Muscle of leg (tissue), 11 donors: Measurements from ENCODE around the gene PTPRN2. TPM values are rescaled to one million over a fixed set of nuclear protein-coding genes. Genes with fewer than 3 reads are reported as not detected.

Experiments
- DNase-seq: peaks from one replicate; pipeline ENCODE4 v3.0.0; 2013
- H3K27ac ChIP-seq: one replicate; pipeline ENCODE4 v1.5.1; 2013; ENCODE audit warnings: mild to moderate bottlenecking, low read length, control low read depth
- H3K27me3 ChIP-seq: one replicate; pipeline ENCODE4 v1.6.1; 2013; ENCODE audit warnings: low read length; ENCODE audit not compliant: control insufficient read depth, insufficient read depth
- H3K36me3 ChIP-seq: one replicate; pipeline ENCODE4 v1.6.1; 2013; ENCODE audit warnings: low read length; ENCODE audit not compliant: control insufficient read depth, insufficient read depth
- H3K4me1 ChIP-seq: one replicate; pipeline ENCODE4 v1.6.1; 2013; ENCODE audit warnings: low read length; ENCODE audit not compliant: control insufficient read depth, insufficient read depth
- H3K4me3 ChIP-seq: one replicate; pipeline ENCODE4 v1.5.1; 2013; ENCODE audit warnings: low read length, control low read depth
- H3K9me3 ChIP-seq: replicated peaks from 2 replicates; pipeline ENCODE4 v1.6.1; 2013; ENCODE audit warnings: low read depth, low read length; ENCODE audit not compliant: control insufficient read depth
- WGBS: methylation state at CpG from one replicate; pipeline ENCODE4 v1.1.5; 2013; ENCODE audit warnings: missing lambda C conversion rate; ENCODE audit not compliant: insufficient coverage; 5-methylcytosine and 5-hydroxymethylcytosine counted together
- polyA plus RNA-seq, 8 donors: library from polyadenylated mRNA; unstranded; fragments of 120-200 nt; gene quantifications; one replicate each; pipeline versions ENCODE4 v1.2.1 to v1.2.3, GENCODE V29; 2013; ENCODE audit warnings: inconsistent platforms in 1 of 8, low replicate concordance in 1 of 8; ENCODE audit not compliant: insufficient read length in 8 of 8, insufficient read depth in 1 of 8
- total RNA-seq: library from RNA; stranded (reverse); fragments of 120-200 nt; gene quantifications from one replicate; pipeline ENCODE4 v1.2.4, GENCODE V29; 2013

Gene PTPRN2
- total and polyA plus RNA-seq, 9 donors, result 1.4 to 2.9 (median 2.3) TPM

DNA sequence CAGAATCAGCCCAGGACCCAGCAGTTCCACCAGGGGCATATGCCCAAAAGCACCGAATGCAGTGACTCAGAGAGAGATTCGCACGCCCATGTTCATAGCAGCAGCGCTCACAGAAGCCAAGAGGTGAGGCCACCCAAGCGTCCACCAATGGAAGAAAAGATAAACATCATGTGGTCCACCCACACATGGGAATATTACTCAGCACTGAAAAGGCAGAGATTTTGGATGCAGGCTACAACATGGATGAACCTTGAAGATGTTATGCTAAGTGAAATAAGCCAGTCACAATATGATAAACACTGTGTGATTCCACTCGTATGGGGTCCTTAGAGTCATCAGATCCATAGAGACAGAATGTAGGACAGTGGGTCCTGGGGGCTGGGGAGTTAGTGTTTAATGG lies 823.4 kb downstream of the PTPRN2 start:
- 94% methylated on average over 5 of the region's 6 CpGs for WGBS
- Histone ChIP-seq H3K9me3 (no peaks in the 10 kb centered on the region), H3K4me3 (no peak overlapping the region), H3K36me3 (no peaks in the 10 kb centered on the region), H3K4me1 (no peaks in the 10 kb centered on the region), H3K27me3 (peaks cover 9% of the 10 kb centered on the region), H3K27ac (no peak overlapping the region)
- no peak for DNase-seq

DNA sequence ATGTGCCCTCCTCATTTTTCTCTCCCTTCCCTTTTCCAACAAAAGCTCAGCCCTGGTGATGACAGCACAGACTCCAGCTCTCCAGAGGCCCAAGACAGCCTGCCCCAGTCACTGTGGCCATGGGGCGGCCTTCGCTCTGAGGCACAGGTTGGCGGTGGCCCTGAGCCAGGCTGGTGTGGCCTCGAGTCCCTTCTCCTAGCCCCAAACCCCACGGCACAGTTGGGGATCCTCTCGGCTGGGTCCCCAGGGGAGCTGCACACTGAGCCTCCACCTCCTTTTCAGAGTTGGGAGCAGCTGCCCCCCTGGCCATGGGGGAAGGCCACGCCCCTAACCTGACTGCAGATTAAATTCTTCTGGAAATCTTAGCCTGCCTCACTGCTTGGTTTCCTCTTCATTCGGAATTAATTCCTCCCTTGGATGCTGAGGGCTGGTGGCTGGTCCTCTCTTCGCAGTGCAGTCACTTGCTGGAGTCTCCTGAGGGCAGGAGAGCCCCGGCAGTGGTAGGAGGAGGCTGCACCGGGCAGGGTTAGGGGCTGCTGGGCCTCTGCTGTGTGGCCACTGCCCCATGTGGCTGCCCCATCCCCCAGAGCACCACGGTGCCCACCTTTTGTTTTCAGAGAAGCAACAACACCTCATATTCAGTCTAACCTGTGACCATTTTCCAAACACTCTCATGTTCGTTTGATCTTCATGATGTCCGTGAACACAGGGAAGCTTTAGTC lies 824.2 kb downstream of the PTPRN2 start:
- WGBS, result 81% methylated on average over 11 of the region's 14 CpGs

DNA sequence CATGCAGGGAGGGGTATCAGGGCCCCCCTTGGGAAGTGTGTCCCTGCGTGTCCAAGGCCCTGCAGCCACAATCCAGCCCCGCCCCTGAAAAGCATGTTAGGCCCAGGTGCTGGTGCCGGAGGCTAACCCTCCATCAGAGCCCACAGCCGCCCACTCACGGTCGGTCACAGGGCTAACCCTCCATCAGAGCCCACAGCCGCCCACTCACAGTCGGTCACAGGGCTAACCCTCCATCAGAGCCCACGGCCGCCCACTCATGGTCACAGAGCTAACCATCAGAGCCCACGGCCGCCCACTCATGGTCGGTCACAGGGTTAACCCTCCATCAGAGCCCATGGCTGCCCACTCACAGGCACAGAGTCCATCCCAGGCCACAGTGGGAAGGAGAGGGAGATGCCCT lies 824.8 kb downstream of the PTPRN2 start:
- no peaks in the 10 kb centered on the region for H3K9me3 ChIP-seq
- H3K27me3 ChIP-seq, result peaks cover 6% of the 10 kb centered on the region
- DNase-seq, result no peak
- H3K36me3 ChIP-seq, result no peaks in the 10 kb centered on the region
- no peaks in the 10 kb centered on the region for H3K4me1 ChIP-seq
- H3K27ac ChIP-seq, result no peak overlapping the region
- no peak overlapping the region for H3K4me3 ChIP-seq
- 88% methylated on average over 8 of the region's 13 CpGs for WGBS

More for the DNA sequence above, 824.2 kb downstream of the PTPRN2 start:
- H3K4me3 ChIP-seq, result no peak overlapping the region
- no peak overlapping the region for H3K27ac ChIP-seq
- DNase-seq, result no peak
- no peaks in the 10 kb centered on the region for H3K9me3 ChIP-seq
- H3K36me3 ChIP-seq, result no peaks in the 10 kb centered on the region
- H3K4me1 ChIP-seq, result no peaks in the 10 kb centered on the region
- peaks cover 6% of the 10 kb centered on the region for H3K27me3 ChIP-seq

DNA sequence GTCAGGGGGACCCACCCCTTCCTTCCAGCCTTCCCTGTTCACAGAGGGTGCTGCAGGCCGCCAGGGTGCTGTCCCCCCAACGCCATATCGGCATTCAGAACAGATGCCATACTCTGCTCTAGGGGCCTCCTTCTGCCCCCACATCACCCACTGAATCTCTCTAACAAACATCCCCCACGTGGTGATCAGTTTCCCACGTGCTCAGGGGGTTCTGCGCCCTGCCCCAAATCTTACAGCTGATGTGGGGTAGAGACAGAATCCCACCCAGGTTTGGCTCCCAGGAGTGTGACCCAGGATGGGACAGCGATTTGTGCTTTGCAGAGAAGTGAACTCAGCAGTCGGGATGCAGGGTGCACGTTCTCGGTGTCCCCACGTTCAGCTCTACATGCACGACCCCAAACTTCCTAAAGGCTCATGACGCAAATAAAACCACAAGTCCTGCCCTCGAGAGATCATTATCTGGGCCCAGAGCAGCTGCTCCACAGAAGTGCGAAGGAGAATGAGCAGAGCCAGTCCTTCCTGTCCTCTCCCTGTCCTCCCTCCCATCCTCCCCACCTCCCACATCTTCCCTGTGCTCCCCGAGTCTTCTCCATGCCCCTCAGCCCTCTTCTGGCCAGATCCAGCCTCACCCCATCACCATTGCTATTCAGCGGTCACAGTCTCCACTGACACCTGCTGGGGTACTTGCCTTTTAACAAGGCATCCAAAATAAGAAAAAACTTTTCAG lies 827.5 kb downstream of the PTPRN2 start:
- peaks cover 3% of the 10 kb centered on the region for H3K27me3 ChIP-seq
- H3K4me1 ChIP-seq, result no peaks in the 10 kb centered on the region
- 40% methylated on average over 15 of the region's 17 CpGs for WGBS
- no peak overlapping the region for H3K27ac ChIP-seq
- no peaks in the 10 kb centered on the region for H3K36me3 ChIP-seq
- no peak overlapping the region for H3K4me3 ChIP-seq
- DNase-seq, result no peak
- H3K9me3 ChIP-seq, result no peaks in the 10 kb centered on the region

DNA sequence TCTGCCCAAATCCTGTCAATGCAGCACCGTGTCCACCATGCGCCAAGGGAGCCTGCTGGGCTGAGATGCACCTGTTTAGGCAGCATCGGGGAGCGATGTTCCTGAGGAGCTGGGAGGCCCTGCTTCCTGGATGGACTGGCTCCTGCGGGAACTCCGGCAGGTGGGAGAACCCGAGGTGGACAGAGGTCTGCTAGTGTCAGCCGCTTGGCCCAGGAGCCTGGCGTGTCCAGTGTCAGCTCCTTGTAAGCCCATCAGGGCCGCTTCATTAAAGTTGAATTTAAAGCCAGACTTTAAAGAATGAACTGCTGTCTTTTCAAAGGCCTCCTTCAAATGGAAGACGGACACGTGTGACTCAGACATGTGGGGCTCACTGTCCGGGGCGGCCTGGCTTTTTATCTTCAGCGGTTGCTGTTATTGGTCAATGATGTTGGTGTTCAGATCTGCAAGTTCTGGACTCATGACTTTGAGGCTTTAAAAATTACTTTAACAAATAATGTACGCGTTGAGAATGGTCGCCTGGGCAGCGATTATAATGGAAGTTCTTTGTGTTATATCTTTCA lies 828.3 kb downstream of the PTPRN2 start:
- no peaks in the 10 kb centered on the region for H3K36me3 ChIP-seq
- no peak for DNase-seq
- peaks cover 3% of the 10 kb centered on the region for H3K27me3 ChIP-seq
- 74% methylated on average over 15 of the region's 19 CpGs for WGBS
- no peaks in the 10 kb centered on the region for H3K4me1 ChIP-seq
- H3K4me3 ChIP-seq, result no peak overlapping the region
- H3K9me3 ChIP-seq, result no peaks in the 10 kb centered on the region
- H3K27ac ChIP-seq, result no peak overlapping the region

DNA sequence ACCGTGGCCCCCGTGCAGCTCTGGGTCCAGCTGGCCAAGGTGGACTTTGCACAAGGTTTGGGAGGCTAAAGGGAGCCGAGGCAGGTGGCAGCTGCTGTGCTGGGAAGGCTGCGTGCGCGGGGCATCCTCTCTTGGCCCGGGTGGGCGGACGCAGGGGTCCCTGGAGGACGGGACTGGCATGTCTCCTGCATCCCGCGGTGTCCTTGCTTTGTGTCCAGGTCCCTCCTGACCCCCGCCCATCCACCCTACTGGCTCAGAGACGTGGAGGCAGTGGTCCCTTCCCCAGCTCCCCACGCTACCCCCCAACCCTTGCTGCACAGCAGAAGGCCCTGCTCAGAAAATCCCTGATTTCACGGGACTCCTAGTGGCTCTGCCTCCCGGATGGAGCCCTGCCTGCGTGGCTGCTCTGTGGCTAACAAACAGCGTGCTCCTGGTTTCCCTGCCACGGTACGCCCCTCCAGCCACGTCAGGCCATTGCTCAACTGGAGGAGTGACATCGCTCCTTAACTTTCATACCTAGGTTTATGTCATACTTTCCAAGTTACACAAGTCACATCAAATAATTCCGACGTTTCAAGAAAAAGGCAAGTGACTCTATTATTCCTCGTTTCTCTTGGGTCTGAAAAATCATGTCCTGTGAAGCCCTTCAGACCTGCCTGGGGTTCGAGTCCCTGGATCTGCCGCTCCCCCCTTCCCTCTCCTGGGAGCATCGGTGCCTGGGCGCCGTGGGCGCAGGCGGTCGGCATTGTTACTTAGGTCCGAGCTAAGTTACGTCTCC lies 829.0 kb downstream of the PTPRN2 start:
- H3K4me1 ChIP-seq, result no peaks in the 10 kb centered on the region
- WGBS, result 83% methylated on average over 35 of the region's 36 CpGs
- H3K9me3 ChIP-seq, result no peaks in the 10 kb centered on the region
- no peak overlapping the region for H3K27ac ChIP-seq
- H3K4me3 ChIP-seq, result no peak overlapping the region
- no peaks in the 10 kb centered on the region for H3K36me3 ChIP-seq
- peaks cover 3% of the 10 kb centered on the region for H3K27me3 ChIP-seq
- DNase-seq, result no peak

DNA sequence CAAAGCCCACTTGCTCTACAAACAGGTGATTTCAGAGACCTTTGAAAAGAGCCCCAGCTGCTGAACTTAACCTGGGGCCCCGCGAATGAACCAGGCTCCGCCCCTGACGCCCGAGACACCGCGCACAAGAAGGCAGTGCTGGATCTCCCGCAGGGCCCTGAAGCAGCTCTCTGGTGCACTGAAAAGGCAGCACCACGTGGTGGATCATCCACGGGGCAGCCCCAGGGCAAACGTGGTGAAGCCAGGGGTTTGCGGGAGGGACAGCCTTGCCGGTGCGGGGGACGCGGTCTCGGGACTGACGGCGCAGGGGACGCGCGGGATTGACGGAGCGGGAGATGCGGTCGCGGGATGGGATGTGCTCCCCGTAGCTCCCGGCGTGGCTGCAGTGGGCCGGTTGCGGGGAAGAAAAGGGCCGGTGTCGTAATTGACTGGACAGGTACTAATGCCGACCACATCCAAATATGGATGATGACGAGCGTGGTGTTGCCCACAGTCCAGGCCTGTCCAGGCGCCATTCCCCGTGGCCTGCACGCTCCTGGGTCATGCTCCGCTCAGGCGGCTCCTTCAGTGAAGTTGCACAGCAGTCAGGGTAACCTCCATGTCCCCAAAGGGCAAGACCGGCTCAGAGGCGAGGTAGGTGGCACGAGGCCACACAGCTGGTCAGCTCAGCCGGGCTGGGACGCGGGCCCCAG lies 829.7 kb downstream of the PTPRN2 start:
- no peak overlapping the region for H3K4me3 ChIP-seq
- DNase-seq, result no peak
- no peaks in the 10 kb centered on the region for H3K4me1 ChIP-seq
- H3K9me3 ChIP-seq, result no peaks in the 10 kb centered on the region
- H3K27me3 ChIP-seq, result peaks cover 4% of the 10 kb centered on the region
- H3K27ac ChIP-seq, result no peak overlapping the region
- H3K36me3 ChIP-seq, result no peaks in the 10 kb centered on the region
- WGBS, result 78% methylated on average over 48 of the region's 48 CpGs

DNA sequence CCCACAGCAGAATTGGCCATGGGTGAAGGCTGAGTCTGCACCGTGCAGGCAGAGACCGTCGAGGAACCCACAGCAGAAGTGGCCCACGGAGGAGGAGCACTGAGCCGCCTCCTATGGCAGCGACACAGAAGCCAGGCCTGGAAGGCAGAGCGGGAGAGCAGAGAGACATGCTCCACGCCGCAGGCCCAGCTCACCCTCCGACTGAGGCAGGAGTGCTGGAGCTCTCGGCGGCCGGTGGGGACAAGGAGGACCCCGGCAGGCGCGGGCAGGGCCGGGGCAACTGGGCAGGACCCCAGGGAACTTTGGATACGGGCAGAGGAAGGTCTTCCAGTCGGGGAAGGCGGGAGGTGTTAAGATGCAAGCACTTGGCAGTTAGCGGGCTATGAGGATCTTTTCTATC lies 830.4 kb downstream of the PTPRN2 start:
- H3K27me3 ChIP-seq, result peaks cover 7% of the 10 kb centered on the region
- H3K27ac ChIP-seq, result no peak overlapping the region
- H3K4me1 ChIP-seq, result peaks cover 3% of the 10 kb centered on the region
- H3K9me3 ChIP-seq, result no peaks in the 10 kb centered on the region
- H3K4me3 ChIP-seq, result no peak overlapping the region
- 75% methylated on average over 19 of the region's 21 CpGs for WGBS
- no peak for DNase-seq
- no peaks in the 10 kb centered on the region for H3K36me3 ChIP-seq

DNA sequence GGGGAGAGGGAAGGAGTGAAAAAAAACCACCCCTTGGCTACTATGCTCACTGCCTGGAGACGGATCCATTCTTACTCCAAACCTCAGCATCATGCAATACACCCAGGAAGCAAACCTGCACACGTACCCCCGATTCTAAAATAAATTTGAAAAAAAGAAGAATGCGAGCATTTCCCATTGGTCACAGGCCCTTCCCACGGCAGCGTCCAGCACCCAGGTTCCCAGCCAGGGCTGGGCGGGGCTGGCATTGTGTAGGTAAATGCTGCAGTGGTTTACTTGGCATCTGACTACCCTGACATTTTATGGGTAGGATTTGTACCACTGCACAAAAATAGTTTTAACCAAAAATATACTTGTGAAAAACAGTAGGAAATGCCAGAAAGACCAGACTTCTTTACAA lies 831.9 kb downstream of the PTPRN2 start:
- Histone ChIP-seq H3K4me3 (no peak overlapping the region), H3K9me3 (no peaks in the 10 kb centered on the region), H3K27me3 (peaks cover 12% of the 10 kb centered on the region), H3K36me3 (no peaks in the 10 kb centered on the region), H3K27ac (no peak overlapping the region), H3K4me1 (peaks cover 3% of the 10 kb centered on the region)
- DNase-seq, result no peak
- 92% methylated on average over 4 of the region's 7 CpGs for WGBS
